Stimulated activated CD8-positive, alpha-beta memory T cell treated with anti-CD3 and anti-CD28 coated beads, Interleukin-12 subunit alpha, Interleukin-12 subunit beta, amount 100 ng/mL, for 24 hours (primary cell): ENCODE measurements around the gene NCOA6.
A peak's percentile ranks its signal among the peaks of the same experiment; 100 is the strongest.

Source experiments
- DNase-seq: peaks from one replicate; pipeline ENCODE4 v3.0.0-alpha.2; 2020; ENCODE audit errors: extremely low read depth

Gene NCOA6

DNA sequence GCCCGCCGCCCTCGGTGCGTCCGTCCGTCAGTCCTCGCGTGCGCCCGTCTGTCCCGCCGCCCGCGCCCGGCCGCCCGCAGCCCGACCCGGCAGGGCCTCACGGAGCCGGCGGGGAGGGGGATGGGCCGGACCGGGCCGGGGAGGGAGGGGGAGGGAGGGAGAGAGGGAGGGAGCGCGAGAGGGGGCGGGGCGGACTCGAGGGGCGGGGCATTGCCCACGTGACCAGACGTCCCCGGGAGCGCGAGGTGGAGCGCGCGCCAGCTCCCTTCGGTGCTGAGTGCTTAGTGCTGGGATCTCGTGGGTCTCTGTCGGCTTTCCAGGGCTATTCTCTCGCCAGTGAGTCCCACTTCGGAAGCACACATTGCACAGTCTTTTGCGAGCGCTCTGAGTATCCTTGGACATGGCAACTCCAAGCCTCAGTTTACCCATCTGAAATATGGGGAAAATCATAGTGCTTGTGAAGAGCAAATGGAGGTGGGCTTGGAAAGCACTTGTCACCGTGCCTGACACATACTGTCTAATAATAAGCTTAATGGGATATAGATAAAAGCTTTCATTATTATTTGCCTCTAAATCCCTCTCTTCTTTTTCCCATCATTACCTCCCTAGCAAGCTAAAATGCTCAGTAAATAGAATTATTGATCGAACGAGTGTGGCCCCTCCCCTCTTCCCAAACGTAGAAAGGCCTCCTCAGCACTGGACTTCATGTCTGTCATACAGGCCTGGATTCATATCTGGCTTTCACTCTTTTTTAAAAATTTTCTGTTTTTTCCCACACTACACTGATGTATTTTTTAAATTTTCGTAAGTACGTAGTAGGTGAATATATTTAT lies at the start of gene NCOA6:
Gene NCOA6, minus strand, starts transcription at position 122 of the 833 bp plus-strand sequence. CDS start 43,296 bp downstream, outside the sequence.
- peak; percentile 64 for DNase-seq

DNA sequence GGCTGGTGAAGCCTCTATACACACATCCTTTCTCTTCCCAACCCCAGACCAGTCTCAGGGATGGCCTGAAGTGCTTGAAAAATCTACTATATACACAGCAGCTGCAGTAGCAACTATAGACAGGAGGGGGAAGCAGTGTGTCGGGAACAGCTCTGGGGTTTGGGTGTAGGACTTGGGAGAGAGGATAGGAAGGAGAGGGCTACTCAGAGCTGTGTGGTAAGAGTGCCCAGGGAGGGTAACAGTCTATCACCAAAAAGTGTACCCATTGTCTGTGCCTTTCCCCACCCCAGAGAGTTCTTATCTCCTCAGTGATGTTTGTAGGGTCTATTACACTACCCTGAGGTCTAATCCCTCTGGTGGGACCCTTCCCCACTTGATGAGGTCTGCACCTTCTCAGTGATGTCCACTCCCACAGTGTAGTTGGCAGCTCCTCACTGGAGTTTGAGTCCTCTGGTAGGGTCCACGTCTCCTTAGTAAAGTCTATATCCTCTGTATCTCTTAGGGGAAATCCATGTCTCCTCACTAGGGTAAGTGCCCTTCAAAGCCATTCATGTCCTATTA lies 48.7 kb upstream of the NCOA6 start:
- no peak for DNase-seq

DNA sequence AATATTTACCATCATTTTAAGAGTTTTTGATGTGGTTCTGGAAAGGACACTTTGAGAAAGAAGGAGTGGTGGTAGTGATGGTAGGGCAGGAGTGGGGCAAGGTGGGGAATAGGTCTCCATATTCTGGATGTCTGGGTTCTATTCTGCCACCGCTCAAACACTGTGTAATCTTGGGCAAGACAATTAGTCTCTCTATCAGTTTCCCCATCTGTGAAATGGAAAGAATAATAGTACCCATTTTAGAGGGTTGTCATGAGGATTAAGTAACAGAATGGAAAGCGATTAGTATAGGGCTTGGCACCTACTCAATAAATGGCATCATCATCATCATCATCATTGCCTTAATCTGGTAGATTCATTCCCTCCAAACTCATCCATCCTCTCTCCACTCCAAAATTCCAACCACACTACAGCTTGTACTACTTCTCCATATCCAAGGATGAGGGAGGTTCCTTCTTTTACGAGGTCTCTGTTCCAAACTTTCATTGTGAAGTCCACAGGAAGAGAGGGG lies 48.2 kb upstream of the NCOA6 start:
- DNase-seq: no peak

DNA sequence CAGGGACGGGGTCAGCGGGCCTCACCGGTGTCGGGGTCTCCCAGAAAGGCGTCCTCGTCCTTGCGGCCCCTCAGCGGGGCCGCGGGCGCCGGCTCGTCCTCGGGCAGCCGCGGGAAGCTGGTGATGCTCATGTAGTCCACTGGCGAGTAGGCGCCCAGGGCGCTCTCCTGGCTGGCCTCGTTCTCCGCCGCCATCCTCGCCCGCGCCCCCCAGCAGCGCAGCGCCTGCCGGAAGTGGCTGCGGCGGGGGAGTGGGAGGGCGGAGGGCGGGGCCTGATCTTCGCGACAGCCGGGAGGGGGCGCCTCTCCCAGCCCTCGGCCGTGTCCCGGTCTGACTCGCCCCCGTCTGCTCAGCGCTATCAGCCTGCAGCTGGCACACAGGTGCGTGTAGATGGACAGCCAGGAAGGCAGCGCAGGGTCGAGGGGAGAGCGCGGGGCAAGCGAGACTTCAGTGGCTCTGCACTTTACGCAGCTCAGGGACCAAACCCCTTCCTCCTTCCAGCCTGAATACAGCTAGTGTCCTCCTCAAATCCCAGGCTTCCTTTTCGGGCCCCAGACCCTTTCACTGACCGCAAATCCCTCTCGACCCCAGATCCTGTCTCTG lies 47.3 kb upstream of the NCOA6 start, which contains the start of gene GGT7:
Gene GGT7, minus strand, starts transcription at position 235 of the 603 bp plus-strand sequence. Its CDS starts 41 bp downstream, at position 194.
- DNase-seq: peak; percentile 70

DNA sequence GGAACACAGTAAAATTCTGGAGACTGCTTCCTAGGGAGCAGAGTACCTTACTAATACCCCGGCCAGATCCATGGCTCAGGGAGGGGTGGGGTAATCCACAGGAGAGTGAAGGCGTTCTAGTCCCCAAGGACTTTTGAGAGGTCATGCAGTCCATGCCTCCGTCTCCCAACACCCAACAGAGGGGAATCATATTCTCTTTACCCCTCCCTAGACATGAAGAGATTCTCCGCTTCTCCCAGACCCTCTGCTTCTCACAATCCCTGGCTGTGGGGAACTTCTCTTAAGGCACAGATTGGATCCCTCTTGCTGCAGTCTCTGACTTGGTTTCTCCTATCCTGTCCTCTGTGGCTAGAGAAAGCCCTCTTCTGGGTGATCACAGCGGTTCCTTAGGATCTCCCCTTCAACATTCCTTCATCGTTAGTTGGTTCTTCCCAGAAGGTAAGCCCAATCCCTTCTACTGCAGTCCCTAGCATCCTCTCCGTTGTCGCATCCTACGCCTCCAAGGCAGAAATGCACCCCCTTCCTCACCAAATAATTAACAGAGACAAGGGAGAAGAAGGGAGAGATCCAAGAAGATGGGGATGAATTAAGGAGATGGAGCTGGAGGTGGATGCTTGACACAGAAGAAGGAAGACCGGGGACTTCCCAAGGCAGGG lies 46.6 kb upstream of the NCOA6 start:
- DNase-seq: no peak

DNA sequence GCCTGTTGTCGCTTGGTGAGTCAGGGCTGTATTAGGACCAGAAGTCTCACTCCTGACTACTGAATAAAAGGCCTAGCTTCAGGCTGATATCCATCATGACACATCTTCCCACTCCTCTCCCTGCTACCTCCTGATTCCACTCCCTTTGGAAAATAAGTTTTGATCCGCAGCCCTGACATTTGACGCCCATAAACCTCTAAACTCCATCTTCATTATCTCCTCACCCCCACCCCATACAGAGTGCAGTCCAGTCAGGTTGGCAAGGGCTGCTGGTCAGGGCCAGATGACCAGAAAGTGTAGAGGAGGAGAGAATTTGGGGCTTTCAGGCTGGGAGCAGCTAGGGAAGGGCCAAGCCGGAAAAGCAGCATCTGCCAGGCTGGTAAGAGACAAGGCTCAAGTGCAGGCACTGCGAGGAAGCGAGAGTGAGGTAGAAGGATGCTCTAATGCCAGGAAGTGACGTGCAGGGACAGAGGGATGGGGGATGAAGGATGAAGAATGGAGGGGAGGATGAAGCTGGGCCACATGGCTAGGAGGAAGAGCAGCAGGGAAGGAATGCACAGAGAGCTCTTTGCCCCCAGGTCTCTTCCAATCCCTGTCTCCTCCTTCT lies 46.0 kb upstream of the NCOA6 start:
- no peak for DNase-seq

DNA sequence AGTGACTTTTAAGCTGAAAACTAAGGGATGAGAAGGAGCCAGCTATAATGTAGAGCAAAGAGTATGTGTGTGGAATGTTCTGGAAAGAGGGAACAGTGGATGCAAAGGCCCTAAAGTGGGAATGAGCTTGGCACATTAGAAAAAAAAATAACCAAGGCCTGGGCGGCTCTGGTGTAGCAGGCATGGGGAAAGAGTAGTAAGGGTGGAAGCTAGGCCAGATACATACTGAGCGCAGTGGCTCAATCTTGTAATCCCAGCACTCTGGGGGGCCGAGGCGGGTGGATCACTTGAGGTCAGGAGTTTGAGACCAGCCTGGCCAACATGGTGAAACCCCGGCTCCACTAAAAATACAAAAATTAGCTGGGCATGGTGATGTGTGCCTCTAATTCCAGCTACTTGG lies 38.8 kb upstream of the NCOA6 start:
- no peak for DNase-seq

DNA sequence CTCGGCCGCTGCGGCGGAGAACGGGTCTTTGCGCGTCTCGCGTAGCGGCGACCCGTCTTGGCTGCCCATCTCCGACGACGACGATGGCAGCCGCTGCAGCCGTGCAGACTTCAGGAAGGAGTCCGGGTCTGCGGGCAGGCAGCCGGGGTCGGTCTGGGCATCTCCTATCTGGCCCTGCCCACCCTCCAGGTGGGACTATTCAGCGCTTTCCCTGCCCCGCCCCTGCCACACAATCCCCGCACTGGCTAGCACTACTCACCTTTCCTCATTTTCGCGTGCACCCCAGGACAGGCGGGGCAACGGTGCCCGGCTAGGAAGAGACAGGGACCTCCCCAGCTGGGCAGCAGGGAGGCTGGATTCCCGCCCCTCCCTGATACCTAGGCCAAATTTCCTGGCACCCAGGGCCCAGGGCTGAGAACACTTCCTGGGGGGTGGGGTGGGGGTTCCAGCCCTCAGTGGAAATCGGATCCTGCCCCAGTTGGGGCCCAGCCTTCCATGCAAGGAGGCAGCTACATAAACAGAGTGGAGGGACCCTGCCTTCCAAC lies 38.0 kb upstream of the NCOA6 start:
- DNase-seq: no peak

DNA sequence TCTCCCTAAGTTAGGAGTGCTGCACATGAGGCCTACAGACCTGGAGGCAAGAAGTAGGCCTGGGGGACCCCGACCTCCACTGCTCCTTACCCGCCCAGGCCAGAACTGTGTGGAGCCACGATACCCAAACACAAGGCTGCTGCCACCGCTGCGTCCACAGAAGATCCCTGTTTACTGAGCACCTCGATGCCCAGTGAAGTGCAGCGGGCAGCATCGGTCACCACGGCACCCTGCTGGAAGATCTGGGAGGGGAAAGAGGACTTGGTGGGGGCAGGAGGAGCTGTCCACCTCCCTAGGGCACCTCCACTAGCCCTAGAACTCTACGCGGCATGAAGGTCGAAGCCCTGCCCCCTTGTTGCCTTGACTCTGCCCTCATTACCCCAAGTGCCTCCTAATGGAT lies 37.3 kb upstream of the NCOA6 start:
- no peak for DNase-seq

DNA sequence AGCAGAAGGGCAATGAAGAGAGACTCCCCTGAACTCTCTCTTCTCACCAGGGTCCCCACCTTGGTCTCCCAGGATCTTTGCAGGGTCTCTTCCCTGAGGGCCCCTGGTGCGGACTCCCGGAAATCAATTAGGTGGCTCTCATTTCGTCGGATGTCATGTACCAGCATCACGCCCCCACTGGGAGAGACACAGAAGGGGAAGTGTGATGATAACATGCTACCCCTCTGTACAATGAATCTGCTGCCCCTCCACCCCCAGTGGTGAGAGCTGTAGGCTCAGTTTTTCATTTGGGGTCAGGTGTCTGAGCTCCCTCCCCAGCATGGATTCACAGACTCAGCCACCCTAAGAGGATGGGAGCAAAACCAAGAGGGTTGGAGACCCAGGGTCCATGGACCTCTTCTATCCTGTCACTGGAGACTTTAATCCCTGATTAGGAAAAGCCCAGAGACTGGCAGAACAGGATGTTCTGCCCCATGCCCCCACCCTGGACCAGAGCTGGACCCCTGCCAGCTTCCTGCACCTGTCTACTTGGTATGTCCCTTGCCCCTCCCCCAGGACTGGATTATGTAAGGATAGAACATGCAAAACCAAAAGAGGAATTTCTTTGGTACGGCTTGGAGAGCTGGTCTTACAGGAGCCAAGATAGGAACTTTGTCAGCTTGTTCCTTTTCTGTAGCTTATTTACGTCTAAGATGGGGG lies 36.1 kb upstream of the NCOA6 start:
- no peak for DNase-seq

DNA sequence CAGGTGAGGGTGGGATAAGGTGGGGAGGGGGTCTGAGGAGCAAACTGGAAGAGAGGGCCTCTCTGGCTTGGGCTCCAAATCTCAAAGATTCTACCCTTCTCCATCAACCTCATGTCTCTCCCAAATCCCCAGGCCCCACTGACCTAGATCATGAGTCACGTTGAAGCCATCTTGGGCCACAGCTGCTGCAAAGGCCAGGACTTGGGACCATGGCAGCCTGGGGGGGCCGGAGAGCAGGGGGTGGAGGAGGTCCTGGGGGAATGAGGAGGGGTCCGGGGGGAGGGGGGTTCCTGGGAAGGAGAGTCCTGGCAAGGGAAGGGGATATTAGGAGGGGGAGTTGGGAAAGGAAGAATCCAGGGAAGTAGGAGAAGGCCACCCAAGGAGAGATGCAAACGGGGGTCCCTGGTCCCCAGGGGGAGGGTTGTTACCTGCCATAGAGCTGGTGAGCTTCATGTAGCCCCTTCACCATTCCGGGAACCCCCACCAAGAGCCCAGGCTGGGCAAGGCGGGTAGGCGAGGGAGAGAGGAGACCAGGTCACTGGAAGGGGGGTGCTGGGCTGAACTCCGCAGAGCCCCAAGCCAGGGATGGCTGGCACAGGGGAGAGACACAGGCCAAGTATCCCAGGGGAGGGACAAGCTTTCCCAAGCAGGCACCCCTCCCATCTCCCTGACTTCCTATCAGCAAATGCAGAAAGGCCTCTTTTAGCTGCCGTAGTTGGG lies 34.5 kb upstream of the NCOA6 start:
- DNase-seq: no peak

DNA sequence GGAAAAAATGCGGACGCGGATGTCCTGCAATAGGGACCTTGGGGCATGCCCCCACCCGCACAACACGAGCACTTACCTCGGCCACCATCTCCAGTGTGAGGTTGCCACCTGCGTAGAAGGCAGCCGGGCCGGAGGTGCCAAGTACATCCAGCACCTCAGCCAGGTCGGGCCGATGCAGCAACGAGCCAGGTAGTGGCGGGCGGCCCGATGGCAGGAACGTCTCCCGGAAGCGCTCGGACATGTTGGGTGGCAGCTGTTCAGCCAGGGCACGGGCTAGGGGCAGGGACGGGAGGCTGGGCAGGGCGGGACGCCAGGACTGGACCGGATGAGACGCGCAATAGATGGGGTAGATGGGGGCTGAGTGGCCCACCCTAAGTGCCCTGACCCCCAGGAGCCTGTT lies 33.9 kb upstream of the NCOA6 start:
- no peak for DNase-seq

DNA sequence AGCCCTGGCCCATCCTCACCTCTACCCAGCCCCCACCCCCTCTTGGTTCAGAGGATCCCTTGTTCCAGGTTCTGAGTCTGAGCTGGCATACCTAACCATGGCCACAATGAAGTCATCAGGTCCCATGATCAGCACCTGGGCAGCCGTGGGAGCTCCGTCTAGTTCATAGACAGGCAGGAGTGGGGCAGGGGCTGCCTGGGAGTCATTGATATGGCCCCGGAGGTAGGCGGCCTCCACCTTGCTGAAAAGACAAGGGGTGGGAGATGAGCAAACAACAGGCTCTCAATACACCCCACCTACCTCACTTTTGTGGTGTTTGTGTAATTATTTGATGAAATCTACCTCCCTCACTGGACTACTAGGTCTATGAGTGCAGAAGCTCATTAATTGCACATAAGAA lies 26.8 kb upstream of the NCOA6 start:
- DNase-seq: no peak

DNA sequence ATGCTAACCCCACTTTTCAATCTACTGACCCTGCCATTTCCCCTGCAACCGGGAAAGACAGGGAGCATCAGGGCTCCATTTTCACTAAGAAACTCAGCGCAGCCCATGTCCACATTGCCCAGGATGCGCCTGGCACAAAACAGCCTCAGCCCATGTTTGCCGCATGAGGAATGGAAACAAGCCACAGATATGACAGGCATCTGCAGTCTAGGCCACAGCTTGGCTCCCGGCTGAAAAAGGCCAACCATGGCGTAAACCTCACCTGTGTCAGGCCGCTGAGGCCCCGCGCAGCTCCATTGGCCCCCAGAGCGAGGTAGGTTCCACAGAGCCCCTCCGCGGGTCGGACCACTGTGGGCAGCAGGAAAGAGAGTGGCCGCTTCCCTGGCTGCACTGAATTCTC lies 25.5 kb upstream of the NCOA6 start:
- DNase-seq: no peak

DNA sequence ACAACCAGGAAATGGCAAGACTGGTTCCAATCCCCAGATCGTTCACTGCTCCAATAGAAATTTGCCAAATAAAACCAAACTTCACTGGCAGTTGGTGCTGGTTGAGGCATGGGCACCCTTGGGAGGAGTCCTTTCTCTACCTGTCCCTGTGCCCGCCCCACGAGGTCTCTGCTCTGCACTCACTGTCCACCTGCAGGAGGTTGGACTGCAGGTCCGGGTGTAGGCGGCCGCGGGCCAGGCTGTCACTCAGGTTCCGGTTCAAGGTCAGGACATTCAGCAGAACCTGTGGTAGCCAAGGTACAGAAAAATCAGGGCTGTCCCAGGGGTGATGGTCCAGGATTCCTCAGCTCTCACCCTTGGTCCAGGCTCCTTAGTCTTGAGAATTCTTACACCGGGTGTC lies 24.3 kb upstream of the NCOA6 start:
- no peak for DNase-seq

DNA sequence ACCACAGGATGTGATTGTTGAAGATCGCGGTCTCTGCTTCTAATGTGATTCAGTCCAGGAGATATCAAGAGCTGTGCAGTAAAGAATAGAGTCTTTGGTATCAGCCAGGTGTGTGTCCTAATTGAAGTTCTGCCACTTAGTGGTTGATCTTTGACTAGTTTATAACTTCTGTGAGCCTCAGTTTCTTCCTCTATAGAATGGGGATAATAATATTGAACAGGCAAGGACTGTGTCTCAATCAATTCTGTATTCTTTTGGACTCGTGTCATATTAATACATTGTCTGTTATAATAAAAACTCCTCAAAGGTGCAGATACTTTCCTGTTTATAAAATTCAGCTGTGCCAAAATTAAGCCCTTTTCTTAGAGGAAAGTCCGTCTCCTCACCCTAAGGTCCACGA lies 23.1 kb upstream of the NCOA6 start:
- DNase-seq: no peak

DNA sequence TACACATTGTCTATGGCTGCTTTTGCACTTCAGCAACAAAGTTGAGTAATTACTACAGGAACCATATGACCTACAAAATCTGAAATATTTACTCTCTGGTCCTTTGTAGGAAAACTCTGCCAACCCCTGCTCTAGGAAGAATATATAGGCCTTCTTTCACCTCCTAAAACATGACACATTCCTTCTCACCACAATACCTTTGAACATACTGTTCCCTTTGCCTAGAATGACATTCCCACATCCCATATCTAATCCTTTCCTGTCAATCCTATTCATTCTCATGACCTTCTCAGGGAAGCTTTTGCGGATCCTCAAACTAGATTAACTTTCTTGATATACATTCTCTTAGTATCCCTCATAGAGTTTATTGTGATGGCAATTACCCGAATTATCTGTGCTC lies 18.0 kb upstream of the NCOA6 start:
- no peak for DNase-seq

DNA sequence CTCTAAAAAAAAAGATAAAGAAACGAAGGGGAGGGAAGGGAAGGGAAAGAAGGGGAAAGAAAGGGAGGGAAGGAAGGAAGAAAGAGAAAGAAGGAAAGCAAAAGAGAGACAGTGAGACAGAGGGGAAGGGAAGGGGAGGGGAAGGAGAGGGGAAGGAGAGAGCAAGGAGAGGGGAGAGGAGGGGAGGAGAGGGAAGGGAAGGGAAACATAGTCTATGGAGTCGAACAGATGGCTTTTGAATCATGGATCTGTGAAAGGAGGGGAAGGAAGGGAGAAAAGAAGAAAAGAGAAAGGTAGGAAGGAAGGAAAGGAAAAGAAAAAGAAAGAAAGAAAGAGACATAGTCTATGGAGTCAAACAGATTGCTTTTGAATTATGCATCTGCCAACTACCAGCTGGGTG lies 16.7 kb upstream of the NCOA6 start:
- no peak for DNase-seq

DNA sequence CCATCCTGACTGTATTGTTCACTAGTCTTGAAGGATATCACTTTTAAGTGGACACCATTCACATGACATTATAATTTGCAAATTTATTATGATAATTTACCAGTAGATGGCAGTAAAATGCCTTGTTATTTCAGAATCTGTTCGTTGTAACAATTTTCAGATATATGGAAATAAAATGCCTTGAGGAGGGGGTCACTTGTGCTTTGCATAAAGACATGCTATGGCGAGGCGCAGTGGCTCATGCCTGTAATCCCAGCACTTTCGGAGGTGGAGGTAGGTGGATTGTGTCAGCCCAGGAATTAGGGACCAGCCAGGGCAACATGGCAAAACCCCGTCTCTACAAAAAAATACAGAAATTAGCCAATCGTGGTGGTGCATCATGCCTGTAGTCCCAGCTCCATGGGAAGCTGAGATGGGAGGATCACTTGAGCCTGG lies 9.0 kb upstream of the NCOA6 start:
- DNase-seq: no peak

DNA sequence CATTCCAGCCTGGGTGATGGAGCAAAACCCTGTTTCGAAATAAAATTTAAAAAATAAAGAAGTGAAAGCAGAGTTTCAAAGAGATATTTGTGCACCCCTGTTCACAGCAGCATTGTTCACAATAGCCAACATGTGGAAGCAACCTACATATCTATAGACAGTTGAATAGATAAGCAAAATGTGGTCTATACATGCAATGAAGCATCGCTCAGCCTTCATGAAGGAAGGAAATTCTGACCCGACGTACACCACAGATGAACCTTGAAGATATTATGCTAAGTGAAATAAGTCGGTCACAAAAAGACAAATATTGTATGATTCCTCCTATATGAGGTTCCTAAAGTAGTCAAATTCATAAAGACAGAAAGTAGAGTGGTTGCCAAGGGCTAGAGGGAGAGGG lies 6.5 kb upstream of the NCOA6 start:
- DNase-seq: no peak
